ENCODE measurements around the gene DUSP10. TPM values are rescaled to one million over a fixed set of nuclear protein-coding genes. Genes with fewer than 3 reads are reported as not detected.

The DUSP10 gene
- total and polyA plus RNA-seq, 5 experiments from 2014 or later, result 1.4 to 4.4 (median 2.7) TPM

DNA sequence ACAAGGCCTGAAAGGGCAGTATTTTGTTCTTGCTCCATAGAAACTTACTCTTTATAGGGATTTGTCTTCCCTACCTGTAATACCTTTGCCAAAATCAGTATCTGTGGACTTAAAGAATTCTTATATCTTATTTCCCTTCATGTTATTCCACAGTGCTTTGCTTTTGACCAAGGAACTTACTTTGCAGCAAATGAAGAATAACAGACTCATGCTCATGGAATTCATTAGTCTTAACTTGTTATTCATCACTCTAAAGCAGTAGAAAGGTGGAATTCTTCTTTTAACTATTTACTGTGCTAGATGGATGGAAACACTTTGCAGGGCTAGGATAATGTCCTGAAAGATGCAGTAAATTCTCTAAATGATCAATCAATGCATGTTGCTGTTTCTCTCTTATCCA lies 45.9 kb downstream of the DUSP10 start:
- DNase-seq, result no peak
- POLR2A ChIA-PET, result no interaction called here
- Mint-ChIP-seq H3K4me1 (peaks cover 7 to 16% (median 9%) of the 10 kb centered on the region in 4 donors), H3K27me3 (no peaks in the 10 kb centered on the region), H3K9me3 (peaks cover 0 to 8% (median 3%) of the 10 kb centered on the region in 9 donors), H3K27ac (no peak overlapping the region), H3K4me3 (no peak overlapping the region), H3K36me3 (peaks cover 0 to 3% (median 2%) of the 10 kb centered on the region in 3 donors)
- ATAC-seq, result no peak

DNA sequence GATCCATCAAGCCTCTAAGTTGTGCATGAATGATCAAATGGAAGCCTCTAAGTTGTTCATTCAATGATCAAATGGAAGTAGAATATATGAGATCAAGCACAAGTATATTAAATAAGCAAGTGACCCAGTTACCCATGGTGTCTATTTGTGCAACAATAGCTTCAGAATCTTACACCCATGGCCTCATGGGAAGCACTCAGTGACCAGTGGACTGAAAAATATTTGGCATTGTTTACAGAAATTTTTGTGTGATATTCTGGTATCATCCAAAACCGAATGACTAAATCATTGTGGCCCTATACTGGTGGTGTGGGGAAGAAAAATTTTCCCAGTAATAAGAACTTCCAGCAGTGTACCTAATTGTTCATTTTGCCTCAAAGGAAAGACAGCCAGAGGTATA lies 46.6 kb downstream of the DUSP10 start:
- H3K27ac Mint-ChIP-seq, result no peak overlapping the region
- H3K36me3 Mint-ChIP-seq, result peaks cover 0 to 3% (median 2%) of the 10 kb centered on the region in 3 donors
- ATAC-seq (no peak), DNase-seq (no peak)
- peaks cover 0 to 2% (median 0%) of the 10 kb centered on the region in 5 donors for H3K27me3 Mint-ChIP-seq
- peaks cover 7 to 16% (median 9%) of the 10 kb centered on the region in 4 donors for H3K4me1 Mint-ChIP-seq
- H3K4me3 Mint-ChIP-seq, result no peak overlapping the region
- peaks cover 0 to 8% (median 3%) of the 10 kb centered on the region in 9 donors for H3K9me3 Mint-ChIP-seq
- POLR2A ChIA-PET, result no interaction called here

DNA sequence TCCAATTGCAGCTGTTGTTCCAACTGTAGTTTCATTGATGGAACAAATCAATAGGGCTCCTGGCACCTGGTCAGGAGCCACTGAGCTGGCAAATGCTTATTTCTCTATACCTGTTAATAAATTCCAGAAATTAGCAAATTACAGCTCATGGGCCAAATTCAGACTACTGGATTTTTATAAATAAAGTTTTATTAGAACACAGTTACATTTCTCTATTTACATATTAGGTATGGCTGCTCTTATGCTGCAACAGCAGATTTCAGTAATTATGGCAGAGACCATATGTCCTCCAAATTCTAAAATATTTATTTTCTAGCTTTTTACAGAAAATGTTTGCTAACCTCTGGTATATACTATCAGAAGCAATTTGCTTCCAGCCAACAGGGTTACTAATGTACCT lies 47.8 kb downstream of the DUSP10 start:
- ATAC-seq (no peak), DNase-seq (no peak)
- peaks cover 5 to 14% (median 8%) of the 10 kb centered on the region in 4 donors for H3K4me1 Mint-ChIP-seq
- H3K9me3 Mint-ChIP-seq, result peaks cover 0 to 8% (median 3%) of the 10 kb centered on the region in 9 donors
- H3K36me3 Mint-ChIP-seq, result peaks cover 0 to 2% (median 0%) of the 10 kb centered on the region in 3 donors
- POLR2A ChIA-PET, result no interaction called here
- peaks cover 0 to 2% (median 0%) of the 10 kb centered on the region in 5 donors for H3K27me3 Mint-ChIP-seq
- no peak overlapping the region for H3K27ac Mint-ChIP-seq
- no peak overlapping the region for H3K4me3 Mint-ChIP-seq

DNA sequence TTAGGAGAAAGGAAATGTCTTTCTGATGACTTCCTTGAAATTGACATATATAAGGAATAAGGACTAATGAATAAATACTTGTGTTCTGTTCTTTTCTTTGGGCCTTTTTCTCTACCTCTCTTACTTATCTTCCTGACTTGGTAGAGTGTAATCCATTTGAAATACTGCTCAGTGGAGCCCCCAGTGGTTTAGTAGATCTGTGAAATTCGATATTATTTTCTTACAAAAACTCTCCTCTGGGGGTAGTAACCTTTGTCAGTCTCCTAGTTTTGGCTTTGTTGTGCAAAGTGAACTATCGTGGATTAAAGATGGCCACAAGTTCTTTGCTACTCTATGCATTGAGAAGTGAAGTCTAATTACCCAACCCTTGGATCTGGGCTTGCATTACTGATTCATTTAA lies 48.8 kb downstream of the DUSP10 start:
- Mint-ChIP-seq H3K4me1 (peaks cover 0 to 13% (median under 1%) of the 10 kb centered on the region in 4 donors), H3K9me3 (peaks cover 0 to 8% (median 3%) of the 10 kb centered on the region in 9 donors), H3K4me3 (no peak overlapping the region), H3K27ac (no peak overlapping the region), H3K36me3 (no peaks in the 10 kb centered on the region), H3K27me3 (peaks cover 0 to 2% (median 0%) of the 10 kb centered on the region in 5 donors)
- POLR2A ChIA-PET, result no interaction called here
- no peak for ATAC-seq
- DNase-seq, result no peak

DNA sequence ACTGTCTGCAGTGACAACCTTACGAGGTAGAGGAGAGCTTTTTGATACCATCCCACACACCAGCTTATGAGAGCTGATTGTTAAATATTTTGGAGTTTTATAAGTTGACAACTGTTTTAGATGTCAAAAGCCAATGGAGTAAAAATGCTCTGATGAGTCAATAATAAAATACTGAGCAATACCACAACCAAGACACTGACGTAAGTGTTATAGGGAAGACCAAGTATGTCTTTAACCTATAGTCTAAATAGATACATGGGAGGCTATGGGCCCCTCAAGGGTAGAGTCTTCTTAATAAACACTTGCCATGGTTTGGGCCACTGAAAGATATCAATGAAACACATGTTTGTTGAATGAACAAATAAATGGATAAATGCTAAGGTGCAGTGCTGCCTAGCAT lies 49.2 kb downstream of the DUSP10 start:
- H3K9me3 Mint-ChIP-seq, result peaks cover 0 to 8% (median 3%) of the 10 kb centered on the region in 9 donors
- H3K4me1 Mint-ChIP-seq, result peaks cover 0 to 13% (median under 1%) of the 10 kb centered on the region in 4 donors
- no peak overlapping the region for H3K27ac Mint-ChIP-seq
- H3K27me3 Mint-ChIP-seq, result peaks cover 0 to 2% (median 0%) of the 10 kb centered on the region in 5 donors
- ATAC-seq (no peak), DNase-seq (no peak)
- POLR2A ChIA-PET, result no interaction called here
- H3K4me3 Mint-ChIP-seq, result no peak overlapping the region
- H3K36me3 Mint-ChIP-seq, result no peaks in the 10 kb centered on the region

DNA sequence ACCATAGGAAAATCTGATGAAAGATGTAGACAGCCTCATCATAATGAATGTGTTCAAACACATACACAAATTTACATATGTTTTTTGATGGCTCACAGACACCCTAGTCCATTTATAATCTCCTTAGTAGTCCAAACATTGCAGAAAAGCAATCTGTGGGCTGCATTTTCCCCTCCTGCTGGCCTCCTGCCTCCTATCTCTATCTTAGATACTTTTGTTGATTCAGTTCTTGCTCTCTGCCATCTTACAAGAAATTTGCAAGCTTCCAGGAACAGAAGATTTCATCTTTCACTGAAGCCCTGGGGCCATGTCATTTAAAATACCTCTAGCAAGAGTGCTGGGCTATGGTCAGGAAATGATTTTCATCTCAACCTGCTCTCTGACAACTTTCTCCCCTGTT lies 50.6 kb downstream of the DUSP10 start:
- DNase-seq (no peak), ATAC-seq (no peak)
- POLR2A ChIA-PET, result no interaction called here
- peaks cover 0 to 11% (median under 1%) of the 10 kb centered on the region in 4 donors for H3K4me1 Mint-ChIP-seq
- peaks cover 0 to 2% (median 0%) of the 10 kb centered on the region in 5 donors for H3K27me3 Mint-ChIP-seq
- H3K36me3 Mint-ChIP-seq, result no peaks in the 10 kb centered on the region
- H3K4me3 Mint-ChIP-seq, result no peak overlapping the region
- H3K27ac Mint-ChIP-seq, result no peak overlapping the region
- H3K9me3 Mint-ChIP-seq, result peaks cover 0 to 8% (median 3%) of the 10 kb centered on the region in 9 donors

DNA sequence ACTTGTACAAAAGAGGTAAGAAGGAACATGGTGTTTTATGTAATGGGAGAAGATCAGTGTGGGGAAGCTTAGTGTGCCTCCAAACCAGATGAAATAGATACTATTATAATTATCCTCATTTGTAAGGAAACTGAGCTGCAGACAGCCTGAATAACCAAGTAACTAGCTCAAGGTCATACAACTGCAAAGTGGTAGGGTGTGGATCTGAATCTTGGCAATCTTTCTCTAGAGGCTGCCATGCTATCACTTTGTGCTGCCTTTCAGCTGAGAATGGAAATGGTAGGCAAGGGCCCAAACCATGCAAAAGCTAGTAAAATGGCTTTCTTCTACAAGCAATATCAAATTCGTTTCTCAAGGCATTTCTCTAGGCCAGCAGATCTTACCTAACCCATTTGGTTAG lies 51.0 kb downstream of the DUSP10 start:
- Mint-ChIP-seq H3K4me1 (peaks cover 0 to 11% (median under 1%) of the 10 kb centered on the region in 4 donors), H3K9me3 (peaks cover 0 to 8% (median 3%) of the 10 kb centered on the region in 9 donors), H3K27ac (no peak overlapping the region), H3K4me3 (no peak overlapping the region), H3K27me3 (peaks cover 0 to 2% (median 0%) of the 10 kb centered on the region in 5 donors), H3K36me3 (no peaks in the 10 kb centered on the region)
- ATAC-seq (no peak), DNase-seq (no peak)
- POLR2A ChIA-PET, result no interaction called here

DNA sequence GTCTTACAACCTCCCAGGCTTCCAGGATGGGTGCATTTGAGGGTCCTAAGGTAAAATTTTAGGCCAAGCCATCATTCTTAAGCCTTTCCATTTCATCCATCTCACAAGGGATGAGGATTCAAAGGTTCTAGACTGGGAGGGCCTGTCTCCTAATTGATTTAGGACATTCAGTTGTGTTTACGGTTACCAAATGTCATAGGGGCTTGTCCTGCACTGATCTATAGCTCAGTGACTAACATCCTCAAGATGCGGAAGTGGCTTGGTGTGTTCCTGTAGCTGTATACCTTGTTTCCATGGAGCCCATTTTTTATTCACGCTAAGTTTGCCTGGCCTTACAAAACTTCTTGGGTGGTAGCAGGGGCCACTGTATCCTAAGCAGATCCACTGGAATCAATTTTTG lies 52.8 kb downstream of the DUSP10 start:
- peak; percentile 66 to 76 for ATAC-seq
- DNase-seq, result peak in 3 of 10 donors; percentile 12 to 28 (median 14)
- peaks cover 0 to 11% (median under 1%) of the 10 kb centered on the region in 4 donors for H3K4me1 Mint-ChIP-seq
- POLR2A ChIA-PET, result interaction anchor here (1.1 kb wide), 1 partner anchor 54 kb away, joined by 3 read pairs; no protein-coding TSS in a partner anchor
- peaks cover 0 to 8% (median 3%) of the 10 kb centered on the region in 9 donors for H3K9me3 Mint-ChIP-seq
- H3K27me3 Mint-ChIP-seq, result peaks cover 0 to 2% (median 0%) of the 10 kb centered on the region in 5 donors
- peak overlapping the region in 6 of 10 donors; percentile 47 to 73 (median 70) for H3K27ac Mint-ChIP-seq
- no peaks in the 10 kb centered on the region for H3K36me3 Mint-ChIP-seq
- H3K4me3 Mint-ChIP-seq, result no peak overlapping the region

DNA sequence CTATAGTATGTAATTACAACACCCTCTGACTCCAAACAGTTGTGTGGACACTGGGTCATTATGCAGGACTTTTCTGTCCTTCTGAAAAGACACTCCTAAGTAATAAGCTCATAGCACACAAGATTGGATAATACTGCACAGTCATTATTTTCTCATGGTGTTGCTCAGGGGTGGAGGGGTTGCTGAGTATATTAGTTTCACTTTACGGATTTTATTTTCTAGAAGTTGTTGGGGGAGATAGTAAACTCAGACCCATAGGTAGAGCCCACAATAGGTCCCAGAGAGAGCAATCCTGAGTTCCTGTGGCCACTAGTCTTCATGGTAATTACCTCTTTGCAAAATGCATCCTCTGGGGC lies 53.4 kb downstream of the DUSP10 start:
- Mint-ChIP-seq H3K4me3 (no peak overlapping the region), H3K27me3 (peaks cover 0 to 2% (median 0%) of the 10 kb centered on the region in 5 donors), H3K36me3 (no peaks in the 10 kb centered on the region), H3K9me3 (peaks cover 0 to 5% (median 0%) of the 10 kb centered on the region in 9 donors), H3K27ac (peak overlapping the region in 5 of 10 donors; percentile 3 to 73 (median 48)), H3K4me1 (peaks cover 0 to 11% (median under 1%) of the 10 kb centered on the region in 4 donors)
- ATAC-seq (no peak), DNase-seq (no peak)
- POLR2A ChIA-PET, result no interaction called here

DNA sequence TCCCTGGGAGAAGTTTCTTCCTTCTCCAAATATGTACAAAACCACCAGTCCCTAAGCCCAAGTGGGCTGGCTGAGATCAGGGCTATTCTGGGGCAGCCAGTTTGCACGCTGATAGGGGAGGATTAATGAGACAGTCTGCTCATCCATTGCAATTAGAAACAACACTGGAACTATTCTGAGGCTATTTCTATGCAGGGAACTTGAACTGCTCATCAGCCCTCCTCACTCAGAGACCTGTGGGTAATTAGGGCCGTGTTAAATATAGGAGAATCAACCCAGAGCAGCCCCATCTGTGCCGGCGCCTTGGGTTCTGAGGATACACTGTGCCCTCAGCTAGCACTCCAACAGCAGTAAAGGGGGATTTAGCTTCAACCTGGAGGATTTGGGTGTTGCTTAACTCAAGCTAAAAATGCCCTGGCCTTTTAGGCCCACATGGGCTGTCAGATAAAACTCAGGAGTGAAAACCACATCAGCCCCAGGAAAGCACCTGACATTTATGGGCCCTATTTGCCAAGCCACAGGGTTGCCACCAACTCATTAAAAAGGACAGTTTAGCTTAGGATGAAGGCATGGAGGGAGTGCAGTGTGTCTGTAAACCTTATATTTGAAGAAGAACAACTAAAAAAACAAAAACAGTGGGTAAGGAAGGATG lies 53.9 kb downstream of the DUSP10 start:
- Mint-ChIP-seq H3K9me3 (no peaks in the 10 kb centered on the region), H3K27ac (peak overlapping the region in 4 of 10 donors; percentile 3 to 80 (median 60)), H3K27me3 (peaks cover 0 to 2% (median 0%) of the 10 kb centered on the region in 5 donors), H3K36me3 (no peaks in the 10 kb centered on the region), H3K4me3 (no peak overlapping the region), H3K4me1 (peaks cover 0 to 11% (median under 1%) of the 10 kb centered on the region in 4 donors)
- POLR2A ChIA-PET, result no interaction called here
- ATAC-seq, result no peak
- DNase-seq, result no peak

DNA sequence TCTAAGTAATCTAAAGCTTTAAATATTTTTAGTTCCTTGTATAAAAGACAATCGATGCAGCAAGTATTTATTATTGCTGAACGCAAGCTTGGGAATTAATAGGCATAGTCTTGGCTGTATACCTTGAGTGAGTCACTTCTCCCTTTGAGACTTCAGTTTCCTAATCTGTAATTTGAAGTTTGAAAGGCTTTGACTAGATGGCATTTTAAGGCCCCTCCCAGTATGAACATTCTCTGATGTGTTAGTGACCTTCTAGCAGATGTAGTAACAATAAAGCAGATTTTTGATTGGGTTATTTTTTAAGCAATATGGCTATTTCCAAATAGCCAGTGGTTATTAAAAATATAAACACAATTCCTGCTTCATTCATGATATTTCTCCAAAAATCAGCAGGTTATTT lies 58.2 kb downstream of the DUSP10 start:
- H3K9me3 Mint-ChIP-seq, result peaks cover 0 to 20% (median 10%) of the 10 kb centered on the region in 9 donors
- H3K36me3 Mint-ChIP-seq, result peaks cover 0 to 15% (median 3%) of the 10 kb centered on the region in 3 donors
- POLR2A ChIA-PET, result no interaction called here
- no peak for DNase-seq
- peaks cover 0 to 6% (median under 1%) of the 10 kb centered on the region in 4 donors for H3K4me1 Mint-ChIP-seq
- H3K27me3 Mint-ChIP-seq, result peaks cover 0 to 2% (median 0%) of the 10 kb centered on the region in 5 donors
- ATAC-seq, result no peak
- no peak overlapping the region for H3K27ac Mint-ChIP-seq
- no peak overlapping the region for H3K4me3 Mint-ChIP-seq

DNA sequence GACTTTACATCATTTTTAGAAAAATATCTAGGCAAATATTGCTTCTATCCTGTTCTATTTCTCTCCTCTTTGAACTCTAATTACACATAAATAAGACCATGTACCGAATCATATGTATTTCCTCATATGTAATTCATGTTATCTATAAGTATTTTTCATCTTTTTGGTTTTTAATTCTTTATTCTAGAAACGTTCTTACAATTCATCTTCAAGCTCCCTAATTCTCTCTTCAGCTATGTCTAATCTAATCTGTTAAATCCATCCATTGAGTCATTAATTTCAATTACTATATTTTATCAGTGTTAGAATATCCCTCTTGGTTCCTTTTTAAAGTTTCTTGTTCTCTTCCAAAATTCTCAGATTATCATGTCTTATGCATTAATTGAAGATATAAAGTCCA lies 61.8 kb downstream of the DUSP10 start:
- H3K27ac Mint-ChIP-seq, result no peak overlapping the region
- H3K4me3 Mint-ChIP-seq, result no peak overlapping the region
- H3K9me3 Mint-ChIP-seq, result peaks cover 0 to 20% (median 10%) of the 10 kb centered on the region in 9 donors
- DNase-seq (no peak), ATAC-seq (no peak)
- POLR2A ChIA-PET, result no interaction called here
- peaks cover 0 to 15% (median 3%) of the 10 kb centered on the region in 3 donors for H3K36me3 Mint-ChIP-seq
- no peaks in the 10 kb centered on the region for H3K27me3 Mint-ChIP-seq
- H3K4me1 Mint-ChIP-seq, result peaks cover 2 to 7% (median 5%) of the 10 kb centered on the region in 4 donors

DNA sequence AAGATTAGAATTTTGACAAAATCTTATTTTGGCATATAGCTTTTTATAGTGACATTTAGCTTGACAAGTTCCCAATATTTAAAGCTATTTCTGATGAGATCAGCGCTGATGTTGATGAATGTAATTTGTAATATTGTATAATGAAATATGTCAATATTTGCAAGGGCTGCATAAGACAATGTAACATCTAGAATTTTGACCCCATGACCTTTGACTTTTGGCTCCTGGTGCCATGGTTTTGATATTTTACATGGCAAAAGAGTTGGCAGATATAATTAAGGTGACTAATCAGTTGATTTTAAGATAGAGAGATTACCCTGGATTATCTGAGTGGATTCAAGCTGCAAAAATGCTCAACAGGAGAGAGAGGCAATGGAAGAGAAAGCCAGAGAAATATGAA lies 63.9 kb downstream of the DUSP10 start:
- ATAC-seq, result no peak
- Mint-ChIP-seq H3K27ac (no peak overlapping the region), H3K4me1 (peaks cover 2 to 7% (median 5%) of the 10 kb centered on the region in 4 donors), H3K4me3 (no peak overlapping the region), H3K36me3 (peaks cover 0 to 15% (median 3%) of the 10 kb centered on the region in 3 donors), H3K27me3 (no peaks in the 10 kb centered on the region), H3K9me3 (peaks cover 0 to 20% (median 10%) of the 10 kb centered on the region in 9 donors)
- POLR2A ChIA-PET, result interaction anchor here (0.7 kb wide), 1 partner anchor 930 kb away, joined by 3 read pairs; the partner anchor contains the start of gene MTARC2
- DNase-seq, result no peak
